GM19324 (cell line): ENCODE results near the gene ZNF888.
A peak's percentile ranks its signal among the peaks of the same experiment; 100 is the strongest.
"Not testable (repeated sequence)": the region's sequence is repeated elsewhere in the genome, so short reads cannot be mapped to it uniquely, and the experiment has no call there.

Experiments used
- ATAC-seq: cut with Tn5 transposase; IDR thresholded peaks from one replicate; pipeline ENCODE4 v1.9.1; 2021; ENCODE audit warnings: mild to moderate bottlenecking, moderate library complexity; ENCODE audit not compliant: unreplicated experiment, low FRiP score

Gene ZNF888

GRCh38 chr19:52942386-52943133, 19.3 kb upstream of the ZNF888 start:
- peak; percentile 92 for ATAC-seq

DNA sequence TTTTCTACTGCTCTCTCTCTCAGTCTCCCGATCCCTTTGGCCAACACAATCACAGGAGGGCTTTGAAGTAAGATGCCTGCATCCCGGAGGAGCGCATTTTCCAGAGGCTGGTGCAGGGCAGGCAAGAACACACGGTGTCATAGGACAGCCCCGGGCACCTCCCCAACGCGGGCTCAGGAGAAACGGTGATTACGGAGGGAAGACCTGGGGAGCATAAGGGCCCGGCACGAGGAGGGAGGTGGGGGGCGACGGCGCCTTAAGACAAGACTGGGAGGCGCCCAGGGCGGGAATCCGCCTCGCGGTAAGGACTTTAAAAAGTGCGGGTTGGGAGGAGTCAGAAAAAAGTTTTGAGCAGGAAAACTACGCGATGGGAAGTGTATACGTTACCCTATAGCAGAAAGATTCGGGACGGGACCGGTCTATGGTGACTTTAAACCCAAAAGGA, 18.7 kb upstream of the ZNF888 start:
- ATAC-seq = peak; percentile 16

DNA sequence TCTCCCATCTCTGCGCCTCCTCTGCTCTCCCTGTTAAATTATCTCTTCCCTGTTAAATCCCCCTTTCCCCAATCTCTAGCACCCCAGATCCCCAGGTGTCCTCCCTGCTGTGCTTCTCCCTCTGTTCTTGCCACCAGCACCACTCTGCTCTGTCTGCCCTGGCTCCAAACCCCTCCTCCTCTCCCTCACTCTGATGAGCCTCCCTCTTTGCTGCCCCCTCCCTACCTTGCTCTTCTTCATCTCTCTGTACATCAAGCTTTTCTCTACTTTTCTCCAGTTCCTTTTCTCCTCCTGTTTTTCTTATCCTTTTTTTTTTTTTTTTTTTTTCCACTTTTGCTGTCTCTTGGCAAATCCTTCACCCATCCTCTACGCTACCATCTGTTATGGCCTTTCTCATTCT, 18.3 kb upstream of the ZNF888 start:
- ATAC-seq = not testable (repeated sequence)

GRCh38 chr19:52940905-52941304, 17.7 kb upstream of the ZNF888 start:
- ATAC-seq = not testable (repeated sequence)

DNA sequence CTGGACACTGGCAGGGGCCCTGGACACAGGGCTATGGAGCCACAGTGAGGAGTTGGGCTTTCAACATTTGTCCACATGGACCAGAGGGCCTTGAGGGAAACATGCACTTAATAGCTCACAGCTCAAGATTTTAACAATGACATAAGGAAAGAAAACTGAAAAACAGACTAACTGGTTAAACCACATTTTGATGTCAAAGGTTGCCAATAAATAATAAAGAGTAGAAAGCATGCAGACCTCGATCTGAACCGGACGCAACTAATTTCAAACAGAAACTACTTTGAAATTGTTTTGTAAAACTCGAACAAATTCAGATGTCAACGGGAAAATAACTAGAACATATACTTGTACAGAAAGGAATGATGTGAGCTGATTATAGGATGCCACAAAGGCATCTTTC, 15.5 kb upstream of the ZNF888 start:
- no peak for ATAC-seq

GRCh38 chr19:52936954-52937325, 13.7 kb upstream of the ZNF888 start:
- no peak for ATAC-seq

DNA sequence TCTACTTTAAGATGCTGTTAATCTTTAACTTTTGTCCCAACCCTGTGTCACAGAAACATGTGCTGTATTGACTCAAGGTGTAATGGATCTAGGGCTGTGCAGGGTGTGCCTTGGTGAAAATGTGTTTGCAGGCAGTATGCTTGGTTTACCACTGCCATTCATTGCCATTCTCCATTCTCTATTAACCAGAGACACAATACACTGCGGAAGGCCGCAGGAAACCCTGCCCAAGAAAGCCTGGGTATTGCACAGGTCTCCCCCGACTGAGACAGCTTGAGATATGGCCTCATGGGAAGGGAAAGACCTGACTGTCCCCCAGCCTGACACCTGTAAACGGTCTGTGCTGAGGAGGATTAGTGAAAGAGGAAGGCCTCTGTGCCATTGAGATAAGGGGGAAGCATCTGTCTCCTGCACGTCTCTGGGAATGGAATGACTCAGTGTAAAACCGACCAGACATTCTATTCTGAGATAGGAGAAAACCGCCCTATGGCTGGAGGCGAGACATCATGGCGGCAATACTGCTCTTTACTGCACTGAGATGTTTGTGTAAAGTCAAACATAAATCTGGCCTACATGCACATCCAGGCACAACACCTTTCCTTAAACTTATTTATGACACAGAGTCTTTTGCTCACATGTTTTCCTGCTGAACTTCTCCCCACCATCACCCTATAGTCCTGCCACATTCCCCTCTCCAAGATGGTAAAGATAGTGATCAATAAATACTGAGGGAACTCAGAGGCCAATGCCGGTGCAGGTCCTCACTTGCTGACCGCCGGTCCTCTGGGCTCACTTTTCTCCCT, 13.1 kb upstream of the ZNF888 start:
- ATAC-seq = no peak

GRCh38 chr19:52935434-52935833, 12.2 kb upstream of the ZNF888 start:
- no peak for ATAC-seq

GRCh38 chr19:52924641-52925040, 1.4 kb upstream of the ZNF888 start:
- not testable (repeated sequence) for ATAC-seq

- no peak for ATAC-seq
Measured at GRCh38 chr19:52923778-52924593, 758 bp upstream of the ZNF888 start.

DNA sequence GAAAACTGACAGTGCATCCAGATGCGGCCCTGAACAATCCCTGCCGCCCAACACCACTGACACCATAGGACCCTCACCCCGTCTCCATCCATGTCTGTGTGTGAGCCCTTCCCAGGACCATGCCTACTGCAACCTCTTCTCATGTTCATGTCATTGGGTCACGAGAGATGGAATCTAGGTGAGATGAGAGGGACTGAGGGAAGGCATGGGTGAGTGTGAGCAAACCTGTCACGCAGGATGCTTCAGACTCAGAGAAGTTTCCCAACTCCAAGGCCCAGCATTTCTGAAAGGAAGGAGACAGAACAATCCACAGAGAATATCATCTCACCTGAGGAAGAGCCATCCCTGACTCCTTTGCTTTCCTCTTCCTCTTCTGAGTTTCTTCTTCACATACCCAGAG, 5.7 kb downstream of the ZNF888 start:
- no peak for ATAC-seq

GRCh38 chr19:52910648-52911047, 12.6 kb downstream of the ZNF888 start:
- ATAC-seq = no peak

GRCh38 chr19:52904052-52904780, 19.0 kb downstream of the ZNF888 start:
- not testable (repeated sequence) for ATAC-seq

DNA sequence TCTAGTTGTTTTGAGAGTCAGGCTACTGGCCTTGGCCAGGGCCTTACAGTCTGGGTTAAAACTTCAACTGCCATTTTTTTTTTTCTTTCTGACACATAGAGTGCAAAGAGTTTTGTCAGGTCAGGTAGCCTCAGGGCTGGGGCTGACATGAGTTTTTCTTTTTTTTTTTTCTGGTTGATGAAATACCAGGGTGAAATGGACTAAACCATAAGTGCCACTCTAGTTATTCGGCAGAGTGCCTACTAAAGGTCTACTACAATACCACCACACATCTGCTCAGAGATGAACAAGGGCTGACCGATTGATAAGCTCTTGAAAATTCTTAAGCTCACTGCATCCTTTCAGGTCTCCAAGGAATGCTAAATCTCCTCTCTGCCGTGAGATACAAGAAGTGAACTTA, 21.4 kb downstream of the ZNF888 start:
- no peak for ATAC-seq

DNA sequence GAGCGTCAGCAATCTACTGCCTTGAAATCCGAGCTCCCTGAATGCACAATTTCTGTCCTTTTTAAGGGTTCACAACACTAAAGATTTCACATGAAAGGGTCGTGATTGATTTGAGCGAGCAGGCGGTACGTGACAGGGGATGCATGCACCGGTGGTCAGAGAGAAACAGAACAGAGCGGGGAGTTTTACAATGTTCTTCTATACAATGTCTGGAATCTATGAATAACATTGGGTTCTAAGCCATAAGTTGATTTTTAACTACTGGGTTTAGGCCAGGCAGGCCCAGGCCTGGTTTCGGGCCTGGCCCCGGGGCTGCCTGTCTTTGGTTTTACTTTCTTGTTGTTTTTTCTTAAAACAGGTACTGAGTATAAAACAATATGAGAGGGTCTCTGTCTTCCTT, 24.6 kb downstream of the ZNF888 start:
- ATAC-seq = not testable (repeated sequence)

DNA sequence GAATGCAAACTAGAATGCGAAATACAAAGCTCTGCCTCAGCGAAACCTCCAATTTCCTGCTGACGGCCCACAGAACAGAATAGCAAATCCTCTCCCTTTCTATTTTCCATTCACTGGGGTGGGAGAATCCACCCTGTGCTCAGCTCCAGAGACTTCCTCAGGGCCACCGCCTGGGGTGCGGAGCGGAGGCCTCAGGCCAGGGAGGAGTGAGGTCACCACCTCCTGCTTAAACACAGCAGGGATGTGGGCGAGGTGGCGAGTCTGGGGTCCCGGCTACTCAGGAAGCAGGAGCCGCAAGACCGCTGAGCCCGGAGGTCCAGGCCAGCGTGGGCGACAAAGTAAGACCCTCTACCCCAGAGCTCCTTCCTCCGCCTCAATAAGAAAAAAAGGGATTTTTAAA, 25.1 kb downstream of the ZNF888 start:
- no peak for ATAC-seq

GRCh38 chr19:52897138-52897935, 25.9 kb downstream of the ZNF888 start, which contains the start of gene ZNF320:
Gene ZNF320, minus strand, starts transcription at chr19:52897635. Its CDS starts 7,380 bp downstream, at chr19:52890255.
- no peak for ATAC-seq

GRCh38 chr19:52896431-52897137, 26.6 kb downstream of the ZNF888 start:
- ATAC-seq = no peak

- no peak for ATAC-seq
Measured at GRCh38 chr19:52891336-52891735, 31.9 kb downstream of the ZNF888 start.
